NCI-H1694 (cell line): ENCODE results near the gene WWOX.
"Not testable (repeated sequence)": the region's sequence is repeated elsewhere in the genome, so short reads cannot be mapped to it uniquely, and the experiment has no call there.

Experiments used
- DNase-seq: peaks from one replicate; lab custom pipeline; 2025; lab: John Stamatoyannopoulos, UW

WWOX gene

DNA sequence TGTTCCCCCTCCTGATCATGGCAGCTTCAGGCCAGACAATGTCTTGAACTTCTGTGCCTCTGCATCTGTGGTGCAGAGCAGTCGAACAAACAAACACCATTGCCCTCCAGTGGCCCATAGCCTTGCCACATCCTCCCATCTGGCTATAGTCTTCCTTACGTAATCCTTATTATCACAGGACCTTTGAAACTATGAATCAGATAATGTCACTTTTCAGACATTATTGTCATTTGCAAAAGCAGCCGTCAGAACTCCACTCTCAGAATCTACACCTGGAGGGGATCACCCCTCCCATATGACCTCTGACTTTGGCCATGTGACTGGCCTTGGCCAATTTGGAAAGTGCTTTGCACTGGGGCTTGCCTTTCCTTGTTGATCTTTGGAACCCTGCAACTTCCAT is 1113.8 kb downstream of the WWOX start:
- no peak for DNase-seq

- DNase-seq: no peak
These were observed 1115.8 kb downstream of the WWOX start for GRCh38 chr16:79215289-79215688.

DNA sequence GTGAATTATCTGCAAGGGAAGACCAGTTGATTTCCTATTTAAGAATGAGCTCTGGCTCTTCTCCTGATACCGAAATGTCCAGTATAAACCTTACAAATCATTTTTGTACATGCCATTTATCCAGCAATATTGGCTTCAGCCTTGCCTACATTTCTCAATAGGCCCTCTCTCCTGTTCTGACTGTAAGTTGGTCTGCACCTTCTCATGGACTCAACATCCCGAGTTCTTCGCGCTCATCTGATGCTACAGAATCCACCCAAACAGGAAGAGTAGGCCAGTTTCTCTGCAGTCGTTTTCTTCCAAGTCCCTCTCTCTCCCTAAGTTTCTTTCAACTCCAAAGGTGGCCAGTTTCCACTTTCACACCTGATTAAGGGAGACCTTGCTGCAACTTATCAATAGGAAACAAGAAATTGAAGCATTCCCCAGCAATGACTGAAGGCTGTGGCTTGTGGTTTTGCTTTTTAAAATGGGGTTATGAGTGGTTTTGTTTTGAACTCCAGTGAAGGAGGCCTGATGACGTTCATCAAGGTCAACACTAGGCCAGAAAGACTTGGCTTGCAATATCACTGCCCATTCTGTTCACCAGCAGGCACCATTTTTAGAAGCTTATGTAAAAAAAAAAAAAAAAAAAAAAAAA is 1118.0 kb downstream of the WWOX start:
- no peak for DNase-seq

- DNase-seq: no peak
These were observed 1118.9 kb downstream of the WWOX start for GRCh38 chr16:79218351-79218750.

DNA sequence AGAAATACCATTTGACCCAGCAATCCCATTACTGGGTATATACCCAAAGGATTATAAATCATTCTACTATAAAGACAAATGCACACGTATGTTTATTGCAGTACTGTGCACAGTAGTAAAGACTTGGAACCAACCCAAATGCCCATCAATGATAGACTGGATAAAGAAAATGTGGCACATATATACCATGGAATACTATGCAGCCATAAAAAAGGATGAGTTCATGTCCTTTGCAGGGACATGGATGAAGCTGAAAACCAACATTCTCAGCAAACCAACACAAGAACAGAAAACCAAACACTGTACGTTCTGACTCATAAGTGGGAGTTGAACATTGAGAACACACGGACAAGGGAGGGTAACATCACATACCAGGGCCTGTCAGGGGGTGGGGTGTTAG is 1126.5 kb downstream of the WWOX start:
- not testable (repeated sequence) for DNase-seq

- no peak for DNase-seq
These were observed 1129.9 kb downstream of the WWOX start for GRCh38 chr16:79229361-79229760.

- not testable (repeated sequence) for DNase-seq
These were observed 1146.2 kb downstream of the WWOX start for GRCh38 chr16:79245700-79246099.

DNA sequence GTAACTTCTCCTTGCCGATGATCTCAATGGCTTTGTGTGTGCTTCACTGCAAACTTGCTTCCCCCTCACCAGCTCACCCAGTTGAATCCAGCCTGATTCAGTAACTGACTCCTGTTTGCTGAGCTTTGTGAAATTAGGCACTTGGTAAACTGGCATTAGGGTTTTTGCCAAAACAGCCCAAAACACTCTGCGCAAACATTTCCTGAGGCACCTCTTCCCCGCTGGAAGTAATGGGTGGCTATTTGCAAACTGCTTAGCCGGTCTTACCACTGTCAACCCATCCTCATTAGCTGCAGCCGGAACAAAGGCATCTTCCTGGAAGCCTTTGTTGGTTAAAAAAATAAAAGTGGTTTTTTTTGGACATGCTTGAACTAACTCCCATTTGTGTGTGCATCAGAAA is 1147.9 kb downstream of the WWOX start:
- DNase-seq: no peak

DNA sequence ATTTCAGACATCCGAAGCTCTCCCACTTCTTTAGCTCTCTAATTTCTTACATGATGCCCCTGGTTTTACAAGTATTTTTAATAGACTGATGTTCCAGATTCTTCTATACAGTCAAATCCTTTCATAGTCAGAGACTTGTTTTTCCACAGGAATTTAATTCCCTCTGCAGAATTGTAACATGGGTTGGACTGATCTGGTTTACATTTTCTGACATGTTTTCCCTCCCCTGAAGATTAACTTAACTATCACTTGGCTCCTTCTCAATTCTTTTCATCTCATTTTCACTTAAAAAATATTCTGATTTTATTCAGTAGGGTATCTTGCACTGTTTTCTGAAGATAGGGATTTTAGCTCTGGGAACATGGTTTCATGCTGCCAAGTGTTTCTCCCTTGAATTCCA is 1148.9 kb downstream of the WWOX start:
- DNase-seq: no peak

DNA sequence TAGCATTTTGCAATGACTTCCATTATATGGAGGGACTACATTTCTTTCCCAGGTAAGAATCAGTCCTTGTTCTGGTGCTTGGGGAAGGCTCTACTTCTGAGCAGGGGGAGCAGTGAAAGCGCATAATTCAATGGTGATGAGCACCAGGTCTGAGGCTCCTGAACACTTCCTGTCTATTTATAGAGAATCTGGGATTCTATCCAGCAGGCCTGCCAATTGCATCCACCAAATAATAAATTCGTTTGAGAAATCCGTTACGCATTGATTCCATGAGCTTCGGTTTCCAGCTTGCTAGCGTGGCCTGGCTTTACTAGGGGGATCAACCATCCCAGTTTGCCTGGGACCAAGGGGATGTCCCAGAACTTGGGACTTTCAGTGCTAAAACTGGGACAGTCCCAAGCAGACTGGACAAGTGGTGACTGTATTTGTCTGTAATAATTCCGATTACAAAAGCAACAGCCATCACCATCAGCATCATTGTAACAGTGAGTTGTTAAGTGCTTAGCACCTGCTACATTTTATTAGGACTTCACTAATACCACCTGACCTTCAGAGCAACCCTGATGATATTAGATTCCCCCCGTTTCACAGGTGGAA is 1151.1 kb downstream of the WWOX start:
- DNase-seq: no peak

DNA sequence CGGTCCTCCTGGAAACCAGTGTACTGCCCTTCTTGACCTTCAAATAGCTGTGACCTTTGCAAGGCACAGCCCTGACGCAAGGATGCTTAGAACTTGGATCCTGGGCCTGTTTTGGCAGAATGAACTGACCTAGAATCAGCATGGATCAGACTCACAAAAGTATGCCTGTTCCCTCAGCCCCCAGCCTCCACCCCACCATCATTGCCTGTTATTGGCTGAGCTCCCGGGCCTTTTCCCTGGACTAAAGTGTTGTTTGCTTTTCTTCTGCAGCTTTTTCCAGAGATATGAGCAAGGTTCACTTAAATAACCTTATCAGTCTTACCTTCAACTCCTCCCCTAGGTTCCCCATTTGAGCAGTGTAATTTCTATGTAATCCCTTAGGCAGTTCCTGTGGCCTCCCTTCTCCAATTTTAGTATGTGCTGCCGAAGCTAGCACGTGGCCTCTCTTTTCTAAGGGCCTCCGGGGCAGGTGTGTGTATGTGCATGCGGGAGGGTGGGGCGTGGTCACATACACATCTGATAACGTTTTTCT is 1153.7 kb downstream of the WWOX start:
- DNase-seq: no peak

GRCh38 chr16:79257953-79258490 is 1158.6 kb downstream of the WWOX start:
- no peak for DNase-seq

DNA sequence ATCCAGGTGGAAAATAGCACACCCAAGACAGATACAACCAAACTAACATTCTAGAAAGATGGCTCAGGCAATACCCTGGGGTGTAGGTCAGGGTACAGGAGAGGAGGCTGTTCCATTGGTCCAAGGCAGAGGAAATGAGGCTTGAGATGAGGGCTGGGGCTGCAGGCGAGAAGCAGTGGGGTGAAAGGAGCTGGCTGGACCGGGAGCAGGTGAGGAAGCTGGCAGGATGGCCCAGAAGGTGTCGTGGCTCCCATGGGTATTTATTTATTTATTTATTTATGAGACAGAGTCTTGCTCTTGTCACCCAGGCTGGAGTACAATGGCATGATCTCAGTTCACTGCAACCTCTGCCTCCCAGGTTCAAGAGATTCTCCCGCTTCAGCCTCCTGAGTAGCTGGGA is 1161.4 kb downstream of the WWOX start:
- not testable (repeated sequence) for DNase-seq

DNA sequence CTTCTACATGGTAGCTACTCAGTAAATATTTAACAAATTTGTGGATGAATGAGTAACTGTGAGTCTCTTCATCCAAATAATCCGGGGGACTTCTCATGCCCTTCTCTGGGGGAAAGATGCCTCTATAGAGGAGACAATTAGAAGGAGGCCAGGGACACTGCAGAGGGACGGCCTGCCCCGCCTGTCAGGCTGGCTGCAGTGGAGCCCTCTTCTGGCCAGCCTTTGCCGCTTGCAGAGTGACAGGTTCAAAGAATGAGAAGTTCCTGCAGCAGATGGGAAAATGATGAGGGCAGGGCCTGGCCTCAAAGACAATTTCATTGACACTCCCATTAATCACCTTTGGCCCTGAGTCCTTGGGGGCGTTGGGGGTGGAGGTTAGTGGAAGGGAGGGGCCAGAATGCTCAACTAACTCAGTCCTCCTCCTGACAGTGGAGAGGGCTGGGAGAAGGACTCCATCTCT is 1162.1 kb downstream of the WWOX start:
- no peak for DNase-seq

GRCh38 chr16:79261944-79262552 is 1162.6 kb downstream of the WWOX start:
- DNase-seq: no peak
